Measurements from ENCODE around the gene PEF1. TPM values are rescaled to one million over a fixed set of nuclear protein-coding genes. Genes with fewer than 3 reads are reported as not detected.
"Not testable (repeated sequence)": the region's sequence is repeated elsewhere in the genome, so short reads cannot be mapped to it uniquely, and the experiment has no call there.

The PEF1 gene
- total RNA-seq, 2 experiments from 2014 or later, result 79.6 to 80.6 TPM

GRCh38 chr1:31592132-31592531 lies 52.5 kb downstream of the PEF1 start:
- no peaks in the 10 kb centered on the region for H3K36me3 Mint-ChIP-seq (ENCODE audit: low read depth)
- H3K27ac Mint-ChIP-seq, result no peak overlapping the region
- no peak for DNase-seq
- H3K4me3 Mint-ChIP-seq, result no peak overlapping the region
- H3K27me3 Mint-ChIP-seq (ENCODE audit: low read depth), result peaks cover 18% of the 10 kb centered on the region
- no peaks in the 10 kb centered on the region for H3K9me3 Mint-ChIP-seq
- CTCF ChIA-PET, result no interaction called here
- intact Hi-C loops (cut with micrococcal nuclease), result no loop called here
- peaks cover 2% of the 10 kb centered on the region for H3K4me1 Mint-ChIP-seq (ENCODE audit: low read depth)

- CTCF ChIA-PET, result interaction anchor here (0.9 kb wide), 1 partner anchor 48 kb away, joined by 4 read pairs; no protein-coding TSS in a partner anchor
- Mint-ChIP-seq H3K4me3 (no peak overlapping the region), H3K4me1 (ENCODE audit: low read depth) (peaks cover 2% of the 10 kb centered on the region), H3K9me3 (no peaks in the 10 kb centered on the region), H3K27ac (no peak overlapping the region), H3K36me3 (ENCODE audit: low read depth) (no peaks in the 10 kb centered on the region), H3K27me3 (ENCODE audit: low read depth) (peaks cover 18% of the 10 kb centered on the region)
- intact Hi-C loops (cut with micrococcal nuclease), result no loop called here
- no peak for DNase-seq
Observed at GRCh38 chr1:31591425-31592093, 53.1 kb downstream of the PEF1 start.

- CTCF ChIA-PET, result no interaction called here
- H3K27ac Mint-ChIP-seq, result no peak overlapping the region
- H3K27me3 Mint-ChIP-seq (ENCODE audit: low read depth), result peaks cover 16% of the 10 kb centered on the region
- H3K4me3 Mint-ChIP-seq, result no peak overlapping the region
- H3K36me3 Mint-ChIP-seq (ENCODE audit: low read depth), result no peaks in the 10 kb centered on the region
- no peak for DNase-seq
- no peaks in the 10 kb centered on the region for H3K9me3 Mint-ChIP-seq
- intact Hi-C loops (cut with micrococcal nuclease), result no loop called here
- peaks cover 2% of the 10 kb centered on the region for H3K4me1 Mint-ChIP-seq (ENCODE audit: low read depth)
Observed at GRCh38 chr1:31588751-31589515, 55.7 kb downstream of the PEF1 start.

- no peaks in the 10 kb centered on the region for H3K36me3 Mint-ChIP-seq (ENCODE audit: low read depth)
- no peaks in the 10 kb centered on the region for H3K9me3 Mint-ChIP-seq
- peaks cover 14% of the 10 kb centered on the region for H3K27me3 Mint-ChIP-seq (ENCODE audit: low read depth)
- intact Hi-C loops (cut with micrococcal nuclease), result no loop called here
- DNase-seq, result peak; percentile 67
- H3K4me3 Mint-ChIP-seq, result no peak overlapping the region
- H3K4me1 Mint-ChIP-seq (ENCODE audit: low read depth), result peaks cover 2% of the 10 kb centered on the region
- H3K27ac Mint-ChIP-seq, result no peak overlapping the region
- CTCF ChIA-PET, result interaction anchor here (1.6 kb wide), 1 partner anchor 117 kb away, joined by 3 read pairs; no protein-coding TSS in a partner anchor
Observed at GRCh38 chr1:31587720-31588423, 56.8 kb downstream of the PEF1 start.

GRCh38 chr1:31587328-31587699 lies 57.4 kb downstream of the PEF1 start:
- H3K4me1 Mint-ChIP-seq (ENCODE audit: low read depth); H3K27ac Mint-ChIP-seq; H3K36me3 Mint-ChIP-seq (ENCODE audit: low read depth); H3K4me3 Mint-ChIP-seq; DNase-seq; H3K9me3 Mint-ChIP-seq; intact Hi-C loops (cut with micrococcal nuclease): not testable (repeated sequence)
- CTCF ChIA-PET, result interaction anchor here (1.6 kb wide), 1 partner anchor 118 kb away, joined by 3 read pairs; no protein-coding TSS in a partner anchor
- peaks cover 14% of the 10 kb centered on the region for H3K27me3 Mint-ChIP-seq (ENCODE audit: low read depth)

- CTCF ChIA-PET, result interaction anchor here (1.6 kb wide), 1 partner anchor 119 kb away, joined by 3 read pairs; no protein-coding TSS in a partner anchor
- H3K4me1 Mint-ChIP-seq (ENCODE audit: low read depth), result peaks cover 2% of the 10 kb centered on the region
Observed at GRCh38 chr1:31586376-31587327, 58.0 kb downstream of the PEF1 start.

GRCh38 chr1:31585736-31586365 lies 58.8 kb downstream of the PEF1 start:
- Mint-ChIP-seq H3K9me3 (no peaks in the 10 kb centered on the region), H3K4me1 (ENCODE audit: low read depth) (peaks cover 2% of the 10 kb centered on the region), H3K27ac (no peak overlapping the region), H3K4me3 (no peak overlapping the region), H3K27me3 (ENCODE audit: low read depth) (peaks cover 14% of the 10 kb centered on the region), H3K36me3 (ENCODE audit: low read depth) (no peaks in the 10 kb centered on the region)
- DNase-seq, result no peak
- intact Hi-C loops (cut with micrococcal nuclease), result no loop called here
- CTCF ChIA-PET, result no interaction called here

More at GRCh38 chr1:31586376-31587327, 58.0 kb downstream of the PEF1 start:
- intact Hi-C loops (cut with micrococcal nuclease), result no loop called here
- H3K27me3 Mint-ChIP-seq (ENCODE audit: low read depth), result peaks cover 14% of the 10 kb centered on the region
- no peak for DNase-seq
- H3K4me3 Mint-ChIP-seq, result no peak overlapping the region
- H3K9me3 Mint-ChIP-seq, result no peaks in the 10 kb centered on the region
- no peaks in the 10 kb centered on the region for H3K36me3 Mint-ChIP-seq (ENCODE audit: low read depth)
- H3K27ac Mint-ChIP-seq, result no peak overlapping the region

GRCh38 chr1:31584869-31585735 lies 59.6 kb downstream of the PEF1 start:
- intact Hi-C loops (cut with micrococcal nuclease), result no loop called here
- no peaks in the 10 kb centered on the region for H3K9me3 Mint-ChIP-seq
- no peak overlapping the region for H3K27ac Mint-ChIP-seq
- CTCF ChIA-PET, result no interaction called here
- peaks cover 2% of the 10 kb centered on the region for H3K4me1 Mint-ChIP-seq (ENCODE audit: low read depth)
- H3K36me3 Mint-ChIP-seq (ENCODE audit: low read depth), result no peaks in the 10 kb centered on the region
- no peak for DNase-seq
- H3K4me3 Mint-ChIP-seq, result no peak overlapping the region
- H3K27me3 Mint-ChIP-seq (ENCODE audit: low read depth), result peaks cover 14% of the 10 kb centered on the region

GRCh38 chr1:31583995-31584868 lies 60.4 kb downstream of the PEF1 start:
- Mint-ChIP-seq H3K9me3 (no peaks in the 10 kb centered on the region), H3K36me3 (ENCODE audit: low read depth) (no peaks in the 10 kb centered on the region), H3K27ac (no peak overlapping the region), H3K4me3 (no peak overlapping the region), H3K27me3 (ENCODE audit: low read depth) (peaks cover 11% of the 10 kb centered on the region), H3K4me1 (ENCODE audit: low read depth) (peaks cover 2% of the 10 kb centered on the region)
- no peak for DNase-seq
- CTCF ChIA-PET, result no interaction called here
- intact Hi-C loops (cut with micrococcal nuclease), result no loop called here

Measured in activated naive CD4-positive, alpha-beta T cell treated with anti-CD3 and anti-CD28 coated beads for 36 hours (primary cell).